ENCODE results near the gene LSAMP.

DNA sequence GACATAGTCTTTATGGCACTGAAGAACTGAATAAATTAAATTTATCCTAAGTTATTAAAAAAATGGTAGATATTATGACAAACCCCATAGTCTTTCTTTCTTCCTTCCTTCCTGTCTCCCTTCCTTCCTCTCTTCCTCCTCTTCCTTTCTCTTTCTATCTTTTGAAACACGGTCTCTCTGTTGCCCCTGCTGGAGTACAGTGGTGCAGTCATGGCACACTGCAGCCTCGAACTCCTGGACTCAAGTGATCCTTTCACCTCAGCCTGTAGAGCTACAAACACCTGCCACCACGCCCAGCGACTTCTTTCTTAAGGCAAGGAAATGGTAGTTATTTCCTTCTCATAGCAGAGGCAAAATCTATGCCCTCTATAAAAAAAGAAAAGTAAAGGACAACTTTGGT lies 467.4 kb downstream of the LSAMP start:
- TF ChIP-seq, protein P1, sequence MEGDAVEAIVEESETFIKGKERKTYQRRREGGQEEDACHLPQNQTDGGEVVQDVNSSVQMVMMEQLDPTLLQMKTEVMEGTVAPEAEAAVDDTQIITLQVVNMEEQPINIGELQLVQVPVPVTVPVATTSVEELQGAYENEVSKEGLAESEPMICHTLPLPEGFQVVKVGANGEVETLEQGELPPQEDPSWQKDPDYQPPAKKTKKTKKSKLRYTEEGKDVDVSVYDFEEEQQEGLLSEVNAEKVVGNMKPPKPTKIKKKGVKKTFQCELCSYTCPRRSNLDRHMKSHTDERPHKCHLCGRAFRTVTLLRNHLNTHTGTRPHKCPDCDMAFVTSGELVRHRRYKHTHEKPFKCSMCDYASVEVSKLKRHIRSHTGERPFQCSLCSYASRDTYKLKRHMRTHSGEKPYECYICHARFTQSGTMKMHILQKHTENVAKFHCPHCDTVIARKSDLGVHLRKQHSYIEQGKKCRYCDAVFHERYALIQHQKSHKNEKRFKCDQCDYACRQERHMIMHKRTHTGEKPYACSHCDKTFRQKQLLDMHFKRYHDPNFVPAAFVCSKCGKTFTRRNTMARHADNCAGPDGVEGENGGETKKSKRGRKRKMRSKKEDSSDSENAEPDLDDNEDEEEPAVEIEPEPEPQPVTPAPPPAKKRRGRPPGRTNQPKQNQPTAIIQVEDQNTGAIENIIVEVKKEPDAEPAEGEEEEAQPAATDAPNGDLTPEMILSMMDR (IDR thresholded peaks at IDR 0.05) = no peak
- TF ChIP-seq POLR2A (IDR thresholded peaks at IDR 0.05) = no peak

Measured in lower leg skin (tissue), 3 donors.